K562 (cell line): ENCODE measurements around the gene SLC9A3. TPM values are rescaled to one million over a fixed set of nuclear protein-coding genes. Genes with fewer than 3 reads are reported as not detected.
A peak's percentile ranks its signal among the peaks of the same experiment; 100 is the strongest.

ENCODE experiments used
- ATAC-seq: fragments of 200-7000 bp; cut with Tn5 transposase; 3 replicates; pipeline ENCODE4 v1.9.1; 2020; ENCODE audit warnings: moderate library complexity
- BruUV-seq: library from RNA; stranded (reverse); fragments of 400-500 nt; replicated peaks from 2 replicates; lab custom pipeline; 2021; lab: Mats Ljungman, UMichigan
- CTCF ChIA-PET: fragments of 300-600 bp; formaldehyde crosslinking; extraction: SDS; loops from one replicate; lab custom pipeline; 2021; ENCODE audit warnings: low intra/inter-chr PET ratio; lab: Yijun Ruan, JAX
- POLR2A ChIA-PET: fragments of 300-600, 350-650 bp; sonication (Branson Sonifier 250); formaldehyde crosslinking; extraction: SDS; loops from one replicate; lab custom pipeline; 2021; ENCODE audit warnings: antibody characterized with exemption, inconsistent platforms; lab: Yijun Ruan, JAX
- DNase-seq, 4 experiments: peaks; one replicate each; pipeline versions ENCODE4 v3.0.0 to v3.0.0-alpha.2; 2011 to 2018; ENCODE audit warnings: low spot score in 3 of 4, mixed read lengths in 3 of 4; ENCODE audit errors: extremely low read depth in 1 of 4
- FAIRE-seq: peaks from 2 replicates; lab custom pipeline; 2011; peaks lifted over from hg19 to GRCh38; lab: Jason Lieb, UNC
- H2AFZ ChIP-seq: 2 replicates; pipeline ENCODE4 v1.6.0; 2011; ENCODE audit warnings: low read depth, low read length, control low read depth, inconsistent platforms
- H3K27ac ChIP-seq: fragments of 200-600 bp; 3 replicates; pipeline ENCODE4 v1.8.0; 2011; ENCODE audit warnings: low read depth, mild to moderate bottlenecking, control low read depth, inconsistent platforms, low read length, moderate library complexity, mixed read lengths; ENCODE audit errors: extremely low read depth
- H3K27me3 ChIP-seq, 2 experiments: fragments of 300-600 bp in 1 of 2; 2 replicates in 1 of 2; 3 replicates in 1 of 2; pipeline versions ENCODE4 v1.6.0 to v1.8.0; 2011; ENCODE audit warnings: inconsistent platforms in 2 of 2, low read length in 2 of 2, mild to moderate bottlenecking in 1 of 2, mixed read lengths in 1 of 2, moderate library complexity in 1 of 2; ENCODE audit not compliant: control insufficient read depth in 2 of 2, insufficient read depth in 2 of 2
- H3K36me3 ChIP-seq: fragments of 300-600 bp; 3 replicates; pipeline ENCODE4 v1.8.0; 2011; ENCODE audit warnings: mild to moderate bottlenecking, low read length, inconsistent platforms; ENCODE audit not compliant: control insufficient read depth, insufficient read depth
- H3K4me1 ChIP-seq, 2 experiments: fragments of 200-600 bp in 1 of 2; replicated peaks in 1 of 2; 2 replicates in 1 of 2; 3 replicates in 1 of 2; pipeline versions ENCODE4 v1.5.1 to v1.8.0; 2011; ENCODE audit warnings: inconsistent platforms in 2 of 2, low read length in 2 of 2, mild to moderate bottlenecking in 1 of 2, mixed read lengths in 1 of 2, moderate library complexity in 1 of 2; ENCODE audit not compliant: control insufficient read depth in 2 of 2, insufficient read depth in 2 of 2
- H3K4me2 ChIP-seq: 2 replicates; pipeline ENCODE4 v1.6.1; 2011; ENCODE audit warnings: low read length, control low read depth, inconsistent platforms, mixed read lengths; ENCODE audit not compliant: insufficient read depth
- H3K4me3 ChIP-seq: fragments of 200-600 bp; sonication (generic), shearing (Covaris generic); 2 replicates; pipeline ENCODE4 v1.5.1; 2016; ENCODE audit warnings: control low read depth, inconsistent platforms
- H3K79me2 ChIP-seq: fragments of 200-600 bp; 3 replicates; pipeline ENCODE4 v1.8.0; 2011; ENCODE audit warnings: low read length, inconsistent platforms; ENCODE audit not compliant: control insufficient read depth, insufficient read depth
- H3K9ac ChIP-seq, 2 experiments: 2 replicates each; pipeline versions ENCODE4 v1.6.0 to v1.6.1; 2011; ENCODE audit warnings: low read depth in 2 of 2, low read length in 2 of 2, control low read depth in 1 of 2, inconsistent platforms in 1 of 2, mild to moderate bottlenecking in 1 of 2, mixed read lengths in 1 of 2; ENCODE audit not compliant: insufficient read depth in 1 of 2
- H3K9me1 ChIP-seq: one replicate; pipeline ENCODE4 v1.6.0; 2011; ENCODE audit warnings: inconsistent platforms, mild to moderate bottlenecking, low read length, moderate library complexity; ENCODE audit not compliant: control insufficient read depth, insufficient read depth
- H3K9me3 ChIP-seq: replicated peaks from 2 replicates; pipeline ENCODE4 v1.5.1; 2011; ENCODE audit warnings: low read depth, low read length, inconsistent platforms; ENCODE audit not compliant: control insufficient read depth, insufficient read depth
- H4K20me1 ChIP-seq: replicated peaks from 2 replicates; pipeline ENCODE4 v1.6.1; 2011; ENCODE audit warnings: low read length, inconsistent platforms, mixed read lengths; ENCODE audit not compliant: control insufficient read depth, insufficient read depth
- CAMTA2 ChIP-seq: fragments of 250-450 bp; sonication (Bioruptor Pico); conservative IDR thresholded peaks from 2 replicates; pipeline ENCODE4 v1.5.1; 2022
- CBFA2T2 ChIP-seq: fragments of 450-650 bp; conservative IDR thresholded peaks from 2 replicates; pipeline ENCODE4 v1.6.1; 2017; ENCODE audit warnings: mild to moderate bottlenecking
- CBFA2T3 ChIP-seq: fragments of 450-650 bp; IDR thresholded peaks from 2 replicates; pipeline ENCODE4 v1.6.1; 2017
- CREM ChIP-seq: IDR thresholded peaks from 2 replicates; pipeline ENCODE4 v1.6.1; 2014; ENCODE audit warnings: antibody characterized with exemption, low read depth
- L3MBTL2 ChIP-seq: fragments of 450-650 bp; IDR thresholded peaks from 2 replicates; pipeline ENCODE4 v1.6.1; 2016; ENCODE audit warnings: mild to moderate bottlenecking, moderate library complexity
- PKNOX1 ChIP-seq: fragments of 450-650 bp; IDR thresholded peaks from 2 replicates; pipeline ENCODE4 v1.6.1; 2016
- TAL1 ChIP-seq: fragments of 450-650 bp; IDR thresholded peaks from 2 replicates; pipeline ENCODE4 v1.6.1; 2016; ENCODE audit warnings: mild to moderate bottlenecking
- TCF3 ChIP-seq: sonication (generic); formaldehyde crosslinking; IDR thresholded peaks from 2 replicates; pipeline ENCODE4 v1.4.0; 2020; ENCODE audit warnings: mild to moderate bottlenecking, missing genetic modification reagents
- ZNF76 ChIP-seq: fragments of 250-450 bp; sonication (Bioruptor Pico); IDR thresholded peaks from 2 replicates; pipeline ENCODE4 v1.4.0; 2020; ENCODE audit warnings: mild to moderate bottlenecking, moderate library complexity, borderline replicate concordance
- WGBS: fragments of 100-300 bp; shearing (Covaris generic); methylation state at CpG from one replicate; pipeline ENCODE4 v1.1.6; 2016; ENCODE audit warnings: low coverage, mixed read lengths; ENCODE audit not compliant: insufficient coverage; ENCODE audit errors: missing lambda C conversion rate; 5-methylcytosine and 5-hydroxymethylcytosine counted together
- in situ Hi-C: fragments of 300-500 bp; cut with MboI; formaldehyde crosslinking; loops from 4 replicates; pipeline ENCODE4 v1.15.0; 2018; ENCODE audit warnings: inconsistent platforms, mixed read lengths
- intact Hi-C: fragments of 100-400 bp; cut with micrococcal nuclease; formaldehyde crosslinking; loops from 2 replicates; pipeline ENCODE4 v1.14.2; 2022
- polyA plus RNA-seq, 8 experiments: library from polyadenylated mRNA; depleted of rRNA in 4 of 8; stranded (reverse) in 5 of 8; unstranded in 3 of 8; fragments of >200 nt; fragmentation: Nextera tagmentation in 2 of 8; fragmentation: Illumina TruSeq in 1 of 8; extraction: Ambion mirVana in 2 of 8; extraction: Trizol in 1 of 8; gene quantifications; 2 replicates each; pipeline versions ENCODE4 v1.2.1 to v1.2.3, GENCODE V29; 2011 to 2014; ENCODE audit warnings: inconsistent platforms in 1 of 8, missing spikeins in 1 of 8
- total RNA-seq, 7 experiments: library from RNA; depleted of rRNA in 6 of 7; stranded (reverse); fragments of >200 nt in 6 of 7; fragmentation: Illumina TruSeq in 2 of 7; extraction: Trizol in 2 of 7; gene quantifications; 2 replicates each; pipeline versions ENCODE4 v1.2.1 to v1.2.3, GENCODE V29; 2011 to 2021; ENCODE audit warnings: low replicate concordance in 1 of 7
- TF ChIP-seq, protein P1 (sequence below), 3 experiments: fragments of 200-800 bp in 1 of 3; sonication (Bioruptor generic) in 1 of 3; sonication (generic) in 1 of 3; formaldehyde crosslinking in 1 of 3; IDR thresholded peaks; 2 replicates each; pipeline versions ENCODE4 v1.6.1 to v1.8.0; 2016 to 2022; ENCODE audit warnings: mild to moderate bottlenecking in 2 of 3, missing compliant biosample characterization in 2 of 3, missing genetic modification characterization in 2 of 3, missing genetic modification reagents in 1 of 3

The SLC9A3 gene
- total and polyA plus RNA-seq, 9 of the 15 experiments (the other 6 are each of a cell fraction or from before 2014, with no cell fraction given): 1.5 to 5.8 (median 3.7) TPM; not detected in 2

- no peak overlapping the region for H2AFZ ChIP-seq
- H3K27me3 ChIP-seq: peaks cover 33 to 82% of the 10 kb centered on the region in 2 experiments; a peak in 3 of 5 replicates
- peaks cover 0 to 22% of the 10 kb centered on the region in 2 experiments; a peak in 3 of 5 replicates for H3K4me1 ChIP-seq
- POLR2A ChIA-PET: interaction anchor here (2.3 kb wide), 1 partner anchor 11 kb away, joined by 10 read pairs; no protein-coding TSS in a partner anchor
- H3K36me3 ChIP-seq: no peaks in the 10 kb centered on the region
- peak in 3 of 4 experiments; percentile 36 to 64 (median 50) for DNase-seq
- intact Hi-C loops (no loop called here), in situ Hi-C loops (no loop called here)
- no peaks in the 10 kb centered on the region for H3K9me3 ChIP-seq
- H3K4me2 ChIP-seq: no peak overlapping the region
- peaks cover 27% of the 10 kb centered on the region for H4K20me1 ChIP-seq
- H3K9me1 ChIP-seq: no peaks in the 10 kb centered on the region
- no peak for TF ChIP-seq ZNF76 (CRISPR knock-in tag)
- TF ChIP-seq, protein P1, sequence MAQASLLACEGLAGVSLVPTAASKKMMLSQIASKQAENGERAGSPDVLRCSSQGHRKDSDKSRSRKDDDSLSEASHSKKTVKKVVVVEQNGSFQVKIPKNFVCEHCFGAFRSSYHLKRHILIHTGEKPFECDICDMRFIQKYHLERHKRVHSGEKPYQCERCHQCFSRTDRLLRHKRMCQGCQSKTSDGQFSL (CRISPR knock-in tag; IDR thresholded peaks at IDR 0.05): no peak
- TF ChIP-seq, protein P1 (tag; IDR thresholded peaks at IDR 0.05): no peak
- peak; percentile 31; the same call in 1 of the 2 replicates for TF ChIP-seq TCF3
- 0 out of 2 replicates have a peak, but pooled peaks have one; percentile 22 for TF ChIP-seq PKNOX1
- no peak for TF ChIP-seq L3MBTL2
- no peak for TF ChIP-seq CAMTA2 (CRISPR knock-in tag)
- peak; percentile 50 for TF ChIP-seq CBFA2T3
- 0 out of 2 replicates have a peak, but pooled peaks have one; percentile 17 for TF ChIP-seq CBFA2T2
- TF ChIP-seq TAL1: 0 out of 2 replicates have a peak, but pooled peaks have one; percentile 7
- TF ChIP-seq CREM: no peak
- TF ChIP-seq, all 486 proteins: peak for 5
- Histone ChIP-seq H3K79me2 (no peaks in the 10 kb centered on the region), H3K4me3 (no peak overlapping the region), H3K27ac (no peak overlapping the region), H3K9ac (no peak overlapping the region)
- no TSS peak for BruUV-seq
- 2% methylated on average over 16 of the region's 16 CpGs for whole genome bisulfite sequencing
- FAIRE-seq (peak; percentile 32), ATAC-seq (peak; percentile 72)
- CTCF ChIA-PET: no interaction called here
Observed at GRCh38 chr5:522116-522515, 2.1 kb downstream of the SLC9A3 start.
